GM19240 (cell line): ENCODE measurements around the gene RNPC3.

Experiments used
- DNase-seq: peaks from one replicate; pipeline ENCODE4 v3.0.0; 2011; ENCODE audit warnings: low spot score; ENCODE audit not compliant: insufficient read length

RNPC3 gene

GRCh38 chr1:103525607-103526507 is at the start of gene RNPC3:
RNPC3 (plus strand) TSS chr1:103525699; CDS start chr1:103526071, 372 bp downstream.
- peak; percentile 46 for DNase-seq

- no peak for DNase-seq
These were observed 48.4 kb upstream of the RNPC3 start for GRCh38 chr1:103477101-103477500.

GRCh38 chr1:103489935-103490334 is 35.6 kb upstream of the RNPC3 start:
- DNase-seq: no peak

- DNase-seq: no peak
These were observed 33.4 kb upstream of the RNPC3 start for GRCh38 chr1:103492003-103492625.

- no peak for DNase-seq
These were observed 29.4 kb upstream of the RNPC3 start for GRCh38 chr1:103496014-103496635.

GRCh38 chr1:103497404-103497803 is 28.1 kb upstream of the RNPC3 start:
- DNase-seq: no peak

GRCh38 chr1:103509250-103509649 is 16.2 kb upstream of the RNPC3 start:
- no peak for DNase-seq

GRCh38 chr1:103513711-103514110 is 11.8 kb upstream of the RNPC3 start:
- no peak for DNase-seq

GRCh38 chr1:103514920-103515503 is 10.5 kb upstream of the RNPC3 start:
- no peak for DNase-seq

- no peak for DNase-seq
These were observed 9.2 kb upstream of the RNPC3 start for GRCh38 chr1:103516283-103516682.

- DNase-seq: no peak
These were observed 8.8 kb upstream of the RNPC3 start for GRCh38 chr1:103516693-103517092.

GRCh38 chr1:103517380-103518047 is 8.0 kb upstream of the RNPC3 start:
- DNase-seq: peak; percentile 5

GRCh38 chr1:103520822-103521221 is 4.7 kb upstream of the RNPC3 start:
- no peak for DNase-seq

- no peak for DNase-seq
These were observed 2.2 kb upstream of the RNPC3 start for GRCh38 chr1:103523346-103523745.

- no peak for DNase-seq
These were observed 339 bp upstream of the RNPC3 start for GRCh38 chr1:103525114-103525606.

- no peak for DNase-seq
These were observed 1.8 kb downstream of the RNPC3 start for GRCh38 chr1:103527331-103527730.

- DNase-seq: no peak
These were observed 4.2 kb downstream of the RNPC3 start for GRCh38 chr1:103529746-103530145.

- DNase-seq: no peak
These were observed 12.7 kb downstream of the RNPC3 start for GRCh38 chr1:103538226-103538625.

- DNase-seq: no peak
These were observed 15.9 kb downstream of the RNPC3 start for GRCh38 chr1:103541431-103541830.

- no peak for DNase-seq
These were observed 21.0 kb downstream of the RNPC3 start for GRCh38 chr1:103546496-103546895.

GRCh38 chr1:103547840-103548239 is 22.3 kb downstream of the RNPC3 start:
- no peak for DNase-seq
